GM12878 (cell line): ENCODE results near the gene NEK8. TPM values are rescaled to one million over a fixed set of nuclear protein-coding genes. Genes with fewer than 3 reads are reported as not detected.

ENCODE experiments used
- CHD2 ChIP-seq: IDR thresholded peaks from 2 replicates; pipeline ENCODE4 v1.6.1; 2011; ENCODE audit warnings: low read depth, low read length, improper control_type of control experiment, borderline replicate concordance
- EGR1 ChIP-seq, 2 experiments: IDR thresholded peaks; 1 replicate in 1 of 2; 2 replicates in 1 of 2; pipeline ENCODE4 v1.6.1; 2011 to 2012; ENCODE audit warnings: low read depth in 2 of 2, low read length in 2 of 2, borderline replicate concordance in 1 of 2, mild to moderate bottlenecking in 1 of 2, moderate library complexity in 1 of 2
- EP300 ChIP-seq, 2 experiments: fragments of 150-350 bp in 1 of 2; IDR thresholded peaks; 2 replicates each; pipeline ENCODE4 v1.6.1; 2011 to 2012; ENCODE audit warnings: low read depth in 2 of 2, low read length in 2 of 2, borderline replicate concordance in 1 of 2, improper control_type of control experiment in 1 of 2, inconsistent platforms in 1 of 2; ENCODE audit not compliant: control insufficient read depth in 1 of 2
- EZH2 ChIP-seq: IDR thresholded peaks from 2 replicates; pipeline ENCODE4 v1.6.1; 2012; ENCODE audit warnings: low read depth, mild to moderate bottlenecking, control low read depth, inconsistent platforms, low read length, borderline replicate concordance; ENCODE audit not compliant: control insufficient read depth
- HDAC2 ChIP-seq: fragments of 200-600 bp; sonication (generic); IDR thresholded peaks from 2 replicates; pipeline ENCODE4 v1.6.1; 2017
- NRF1 ChIP-seq: conservative IDR thresholded peaks from 2 replicates; pipeline ENCODE4 v1.6.1; 2011; ENCODE audit warnings: mild to moderate bottlenecking, low read depth, low read length, improper control_type of control experiment
- PAX5 ChIP-seq: IDR thresholded peaks from 2 replicates; pipeline ENCODE4 v1.6.1; 2011; ENCODE audit warnings: low read depth, low read length, borderline replicate concordance
- TBL1XR1 ChIP-seq: IDR thresholded peaks from 2 replicates; pipeline ENCODE4 v1.6.1; 2012; ENCODE audit warnings: low read depth, low read length, improper control_type of control experiment
- ZNF24 ChIP-seq: fragments of 450-650 bp; IDR thresholded peaks from 2 replicates; pipeline ENCODE4 v1.6.1; 2017; ENCODE audit warnings: antibody characterized with exemption, mild to moderate bottlenecking
- polyA plus RNA-seq, 11 experiments: library from polyadenylated mRNA; depleted of rRNA in 4 of 11; unstranded in 6 of 11; stranded (reverse) in 5 of 11; fragments of >200 nt; fragmentation: Nextera tagmentation in 4 of 11; fragmentation: Illumina TruSeq in 1 of 11; extraction: Ambion mirVana in 4 of 11; extraction: Trizol in 1 of 11; gene quantifications; 1 replicate in 1 of 11; 2 replicates in 10 of 11; pipeline versions ENCODE4 v1.2.1 to v1.2.3, GENCODE V29; 2011 to 2016; ENCODE audit warnings: inconsistent platforms in 2 of 11, missing spikeins in 2 of 11, low read depth in 1 of 11
- total RNA-seq, 4 experiments: library from RNA; depleted of rRNA in 3 of 4; stranded (reverse); fragments of >200 nt in 3 of 4; fragmentation: Illumina TruSeq in 1 of 4; extraction: Trizol in 1 of 4; gene quantifications; 2 replicates each; pipeline versions ENCODE4 v1.2.1 to v1.2.3, GENCODE V29; 2013 to 2021
- TF ChIP-seq, protein P1 (sequence below): IDR thresholded peaks from 2 replicates; pipeline ENCODE4 v1.6.1; 2012; ENCODE audit warnings: low read depth, low read length, improper control_type of control experiment
- TF ChIP-seq, protein P2 (sequence below): fragments of 450-650 bp; formaldehyde crosslinking; IDR thresholded peaks from 2 replicates; pipeline ENCODE4 v1.4.0; 2020; ENCODE audit warnings: mild to moderate bottlenecking, moderate library complexity
- TF ChIP-seq, protein P3 (sequence below): fragments of 450-650 bp; IDR thresholded peaks from 2 replicates; pipeline ENCODE4 v1.6.1; 2017; ENCODE audit warnings: mild to moderate bottlenecking, moderate library complexity
- TF ChIP-seq, protein P4 (sequence below): fragments of 450-650 bp; IDR thresholded peaks from 2 replicates; pipeline ENCODE4 v1.6.1; 2016; ENCODE audit warnings: mild to moderate bottlenecking, moderate library complexity, borderline replicate concordance

The NEK8 gene
- total and polyA plus RNA-seq, 10 of the 15 experiments (the other 5 are each of a cell fraction or from before 2014, with no cell fraction given), result 2.3 to 14.3 (median 9.4) TPM

DNA sequence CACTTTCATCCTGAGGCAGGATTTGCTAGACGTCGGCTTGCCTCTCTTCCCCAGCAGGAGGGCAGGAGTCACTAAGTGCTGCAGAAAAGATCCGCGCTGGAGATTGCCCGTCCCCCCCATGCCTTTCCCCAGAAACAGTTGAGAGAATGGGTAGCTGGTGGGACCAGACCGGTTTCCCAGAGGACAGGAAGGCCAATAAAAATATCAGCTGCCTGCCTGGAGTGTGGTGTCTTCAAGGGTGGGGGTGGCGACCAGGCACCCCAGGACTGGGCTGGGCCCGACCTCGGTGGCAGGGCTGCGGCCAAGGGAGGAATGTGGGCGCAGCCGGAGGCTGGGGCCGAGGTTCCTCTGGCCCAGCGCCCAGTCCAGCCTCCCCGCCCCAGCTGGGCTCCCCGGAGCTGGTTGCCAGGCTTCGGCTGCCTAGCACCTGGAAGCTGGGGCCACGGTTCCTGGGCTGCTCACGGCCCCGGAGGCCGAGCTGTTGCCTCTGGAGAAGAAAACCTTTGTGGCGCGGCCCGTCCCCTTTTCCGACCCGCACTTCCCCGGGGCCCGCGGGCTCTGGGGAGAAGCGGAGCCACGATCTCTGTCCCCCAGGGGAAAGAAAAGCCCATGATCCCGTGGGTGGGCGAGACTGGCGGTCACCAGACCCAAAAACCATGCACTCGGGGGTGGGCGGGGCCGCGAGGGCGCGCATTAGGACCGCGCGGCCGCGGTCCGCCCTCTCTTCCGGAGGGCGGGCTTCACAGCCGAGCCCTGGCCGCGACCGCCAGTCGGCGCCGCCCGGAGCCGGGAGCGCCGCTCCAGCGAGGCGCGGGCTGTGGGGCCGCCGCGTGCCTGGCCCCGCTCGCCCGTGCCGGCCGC, 14.9 kb downstream of the NEK8 start, which contains the start of gene TRAF4 (continued):
- TF ChIP-seq, protein P1, sequence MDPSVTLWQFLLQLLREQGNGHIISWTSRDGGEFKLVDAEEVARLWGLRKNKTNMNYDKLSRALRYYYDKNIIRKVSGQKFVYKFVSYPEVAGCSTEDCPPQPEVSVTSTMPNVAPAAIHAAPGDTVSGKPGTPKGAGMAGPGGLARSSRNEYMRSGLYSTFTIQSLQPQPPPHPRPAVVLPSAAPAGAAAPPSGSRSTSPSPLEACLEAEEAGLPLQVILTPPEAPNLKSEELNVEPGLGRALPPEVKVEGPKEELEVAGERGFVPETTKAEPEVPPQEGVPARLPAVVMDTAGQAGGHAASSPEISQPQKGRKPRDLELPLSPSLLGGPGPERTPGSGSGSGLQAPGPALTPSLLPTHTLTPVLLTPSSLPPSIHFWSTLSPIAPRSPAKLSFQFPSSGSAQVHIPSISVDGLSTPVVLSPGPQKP, result peak; percentile 69; the same call in 1 of the 2 replicates
- TF ChIP-seq TBL1XR1, result peak; percentile 46; the same call in 1 of the 2 replicates
- TF ChIP-seq EZH2, result no peak
- no peak; the same call in 1 of the 2 replicates for TF ChIP-seq PAX5
- TF ChIP-seq, protein P2, sequence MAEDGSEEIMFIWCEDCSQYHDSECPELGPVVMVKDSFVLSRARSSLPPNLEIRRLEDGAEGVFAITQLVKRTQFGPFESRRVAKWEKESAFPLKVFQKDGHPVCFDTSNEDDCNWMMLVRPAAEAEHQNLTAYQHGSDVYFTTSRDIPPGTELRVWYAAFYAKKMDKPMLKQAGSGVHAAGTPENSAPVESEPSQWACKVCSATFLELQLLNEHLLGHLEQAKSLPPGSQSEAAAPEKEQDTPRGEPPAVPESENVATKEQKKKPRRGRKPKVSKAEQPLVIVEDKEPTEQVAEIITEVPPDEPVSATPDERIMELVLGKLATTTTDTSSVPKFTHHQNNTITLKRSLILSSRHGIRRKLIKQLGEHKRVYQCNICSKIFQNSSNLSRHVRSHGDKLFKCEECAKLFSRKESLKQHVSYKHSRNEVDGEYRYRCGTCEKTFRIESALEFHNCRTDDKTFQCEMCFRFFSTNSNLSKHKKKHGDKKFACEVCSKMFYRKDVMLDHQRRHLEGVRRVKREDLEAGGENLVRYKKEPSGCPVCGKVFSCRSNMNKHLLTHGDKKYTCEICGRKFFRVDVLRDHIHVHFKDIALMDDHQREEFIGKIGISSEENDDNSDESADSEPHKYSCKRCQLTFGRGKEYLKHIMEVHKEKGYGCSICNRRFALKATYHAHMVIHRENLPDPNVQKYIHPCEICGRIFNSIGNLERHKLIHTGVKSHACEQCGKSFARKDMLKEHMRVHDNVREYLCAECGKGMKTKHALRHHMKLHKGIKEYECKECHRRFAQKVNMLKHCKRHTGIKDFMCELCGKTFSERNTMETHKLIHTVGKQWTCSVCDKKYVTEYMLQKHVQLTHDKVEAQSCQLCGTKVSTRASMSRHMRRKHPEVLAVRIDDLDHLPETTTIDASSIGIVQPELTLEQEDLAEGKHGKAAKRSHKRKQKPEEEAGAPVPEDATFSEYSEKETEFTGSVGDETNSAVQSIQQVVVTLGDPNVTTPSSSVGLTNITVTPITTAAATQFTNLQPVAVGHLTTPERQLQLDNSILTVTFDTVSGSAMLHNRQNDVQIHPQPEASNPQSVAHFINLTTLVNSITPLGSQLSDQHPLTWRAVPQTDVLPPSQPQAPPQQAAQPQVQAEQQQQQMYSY (CRISPR knock-in tag), result no peak
- no peak for TF ChIP-seq NRF1
- TF ChIP-seq ZNF24, result peak; percentile 47; the same call in 1 of the 2 replicates
- peak; percentile 17 to 53; a peak in 1 of 4 replicates for TF ChIP-seq EP300 (IDR thresholded peaks at IDR 0.05; ENCODE audit: borderline replicate concordance in 1 of 2, control insufficient read depth in 1 of 2, low read depth in 2 of 2, low read length in 2 of 2)
- TF ChIP-seq, protein P3, sequence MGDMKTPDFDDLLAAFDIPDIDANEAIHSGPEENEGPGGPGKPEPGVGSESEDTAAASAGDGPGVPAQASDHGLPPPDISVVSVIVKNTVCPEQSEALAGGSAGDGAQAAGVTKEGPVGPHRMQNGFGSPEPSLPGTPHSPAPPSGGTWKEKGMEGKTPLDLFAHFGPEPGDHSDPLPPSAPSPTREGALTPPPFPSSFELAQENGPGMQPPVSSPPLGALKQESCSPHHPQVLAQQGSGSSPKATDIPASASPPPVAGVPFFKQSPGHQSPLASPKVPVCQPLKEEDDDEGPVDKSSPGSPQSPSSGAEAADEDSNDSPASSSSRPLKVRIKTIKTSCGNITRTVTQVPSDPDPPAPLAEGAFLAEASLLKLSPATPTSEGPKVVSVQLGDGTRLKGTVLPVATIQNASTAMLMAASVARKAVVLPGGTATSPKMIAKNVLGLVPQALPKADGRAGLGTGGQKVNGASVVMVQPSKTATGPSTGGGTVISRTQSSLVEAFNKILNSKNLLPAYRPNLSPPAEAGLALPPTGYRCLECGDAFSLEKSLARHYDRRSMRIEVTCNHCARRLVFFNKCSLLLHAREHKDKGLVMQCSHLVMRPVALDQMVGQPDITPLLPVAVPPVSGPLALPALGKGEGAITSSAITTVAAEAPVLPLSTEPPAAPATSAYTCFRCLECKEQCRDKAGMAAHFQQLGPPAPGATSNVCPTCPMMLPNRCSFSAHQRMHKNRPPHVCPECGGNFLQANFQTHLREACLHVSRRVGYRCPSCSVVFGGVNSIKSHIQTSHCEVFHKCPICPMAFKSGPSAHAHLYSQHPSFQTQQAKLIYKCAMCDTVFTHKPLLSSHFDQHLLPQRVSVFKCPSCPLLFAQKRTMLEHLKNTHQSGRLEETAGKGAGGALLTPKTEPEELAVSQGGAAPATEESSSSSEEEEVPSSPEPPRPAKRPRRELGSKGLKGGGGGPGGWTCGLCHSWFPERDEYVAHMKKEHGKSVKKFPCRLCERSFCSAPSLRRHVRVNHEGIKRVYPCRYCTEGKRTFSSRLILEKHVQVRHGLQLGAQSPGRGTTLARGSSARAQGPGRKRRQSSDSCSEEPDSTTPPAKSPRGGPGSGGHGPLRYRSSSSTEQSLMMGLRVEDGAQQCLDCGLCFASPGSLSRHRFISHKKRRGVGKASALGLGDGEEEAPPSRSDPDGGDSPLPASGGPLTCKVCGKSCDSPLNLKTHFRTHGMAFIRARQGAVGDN, result no peak; the same call in 1 of the 2 replicates
- TF ChIP-seq, protein P4, sequence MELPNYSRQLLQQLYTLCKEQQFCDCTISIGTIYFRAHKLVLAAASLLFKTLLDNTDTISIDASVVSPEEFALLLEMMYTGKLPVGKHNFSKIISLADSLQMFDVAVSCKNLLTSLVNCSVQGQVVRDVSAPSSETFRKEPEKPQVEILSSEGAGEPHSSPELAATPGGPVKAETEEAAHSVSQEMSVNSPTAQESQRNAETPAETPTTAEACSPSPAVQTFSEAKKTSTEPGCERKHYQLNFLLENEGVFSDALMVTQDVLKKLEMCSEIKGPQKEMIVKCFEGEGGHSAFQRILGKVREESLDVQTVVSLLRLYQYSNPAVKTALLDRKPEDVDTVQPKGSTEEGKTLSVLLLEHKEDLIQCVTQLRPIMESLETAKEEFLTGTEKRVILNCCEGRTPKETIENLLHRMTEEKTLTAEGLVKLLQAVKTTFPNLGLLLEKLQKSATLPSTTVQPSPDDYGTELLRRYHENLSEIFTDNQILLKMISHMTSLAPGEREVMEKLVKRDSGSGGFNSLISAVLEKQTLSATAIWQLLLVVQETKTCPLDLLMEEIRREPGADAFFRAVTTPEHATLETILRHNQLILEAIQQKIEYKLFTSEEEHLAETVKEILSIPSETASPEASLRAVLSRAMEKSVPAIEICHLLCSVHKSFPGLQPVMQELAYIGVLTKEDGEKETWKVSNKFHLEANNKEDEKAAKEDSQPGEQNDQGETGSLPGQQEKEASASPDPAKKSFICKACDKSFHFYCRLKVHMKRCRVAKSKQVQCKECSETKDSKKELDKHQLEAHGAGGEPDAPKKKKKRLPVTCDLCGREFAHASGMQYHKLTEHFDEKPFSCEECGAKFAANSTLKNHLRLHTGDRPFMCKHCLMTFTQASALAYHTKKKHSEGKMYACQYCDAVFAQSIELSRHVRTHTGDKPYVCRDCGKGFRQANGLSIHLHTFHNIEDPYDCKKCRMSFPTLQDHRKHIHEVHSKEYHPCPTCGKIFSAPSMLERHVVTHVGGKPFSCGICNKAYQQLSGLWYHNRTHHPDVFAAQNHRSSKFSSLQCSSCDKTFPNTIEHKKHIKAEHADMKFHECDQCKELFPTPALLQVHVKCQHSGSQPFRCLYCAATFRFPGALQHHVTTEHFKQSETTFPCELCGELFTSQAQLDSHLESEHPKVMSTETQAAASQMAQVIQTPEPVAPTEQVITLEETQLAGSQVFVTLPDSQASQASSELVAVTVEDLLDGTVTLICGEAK, result no peak; the same call in 1 of the 2 replicates
- peak in 1 of 2 experiments; percentile 90; a peak in 2 of 3 replicates for TF ChIP-seq EGR1 (IDR thresholded peaks at IDR 0.05; ENCODE audit: borderline replicate concordance in 1 of 2, low read depth in 2 of 2, low read length in 2 of 2)
- TF ChIP-seq HDAC2, result no peak
- no peak; the same call in none of the 2 replicates for TF ChIP-seq CHD2
